ENCODE data around the gene TSHZ1.

Gene TSHZ1

DNA sequence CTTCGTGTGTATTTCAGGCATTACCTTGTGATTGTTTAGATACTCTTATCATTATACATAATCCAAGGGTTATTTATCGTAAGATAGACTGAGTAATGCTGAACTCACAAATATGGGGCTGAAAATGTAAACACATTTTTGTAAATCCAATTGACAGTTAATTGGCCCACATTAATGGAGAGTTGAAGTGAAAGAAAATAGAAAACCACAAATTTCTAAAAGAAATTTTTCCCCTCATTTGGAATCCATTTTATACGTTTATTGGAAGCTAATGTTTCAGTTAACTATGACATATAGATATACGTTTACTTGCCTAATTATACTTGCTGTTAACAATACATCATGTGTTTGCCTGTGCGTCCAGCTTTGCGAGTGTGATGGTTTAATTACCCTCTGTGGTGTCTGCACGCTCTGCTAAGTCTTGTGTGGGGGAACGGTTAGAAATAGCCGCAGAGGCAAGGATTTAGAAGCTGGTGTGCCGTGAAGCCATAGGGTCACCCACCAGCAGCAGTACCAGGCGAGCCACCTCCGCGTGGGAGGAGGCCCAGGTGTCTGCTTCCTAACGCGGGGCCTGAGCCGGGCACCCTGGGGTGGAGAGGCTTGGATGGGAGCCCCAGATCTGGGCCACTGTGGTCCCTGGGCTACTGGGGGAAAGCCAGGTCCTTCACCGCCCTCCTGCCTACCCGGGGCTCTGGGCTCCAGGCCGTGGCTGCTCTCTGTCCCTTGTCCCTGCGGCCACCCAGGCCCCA is 38.0 kb downstream of the TSHZ1 start:
- no peak for DNase-seq

DNA sequence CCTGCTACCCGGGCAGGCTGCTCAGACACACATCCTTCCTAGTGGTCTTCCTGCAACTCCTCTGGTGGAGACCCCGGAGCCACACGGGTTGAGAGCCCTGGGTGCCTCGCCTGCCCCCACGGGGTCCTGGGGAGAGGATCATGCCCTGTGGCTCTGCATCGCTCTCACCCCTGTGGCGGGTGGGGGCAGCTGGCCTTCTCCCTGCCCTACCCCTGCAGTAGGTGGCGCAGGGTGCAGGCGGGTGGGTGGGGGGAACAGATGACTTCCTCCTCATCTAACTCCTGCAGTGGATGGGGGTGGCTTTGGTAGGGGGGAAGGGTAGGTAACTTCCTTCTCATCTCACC is 38.5 kb downstream of the TSHZ1 start:
- no peak for DNase-seq

DNA sequence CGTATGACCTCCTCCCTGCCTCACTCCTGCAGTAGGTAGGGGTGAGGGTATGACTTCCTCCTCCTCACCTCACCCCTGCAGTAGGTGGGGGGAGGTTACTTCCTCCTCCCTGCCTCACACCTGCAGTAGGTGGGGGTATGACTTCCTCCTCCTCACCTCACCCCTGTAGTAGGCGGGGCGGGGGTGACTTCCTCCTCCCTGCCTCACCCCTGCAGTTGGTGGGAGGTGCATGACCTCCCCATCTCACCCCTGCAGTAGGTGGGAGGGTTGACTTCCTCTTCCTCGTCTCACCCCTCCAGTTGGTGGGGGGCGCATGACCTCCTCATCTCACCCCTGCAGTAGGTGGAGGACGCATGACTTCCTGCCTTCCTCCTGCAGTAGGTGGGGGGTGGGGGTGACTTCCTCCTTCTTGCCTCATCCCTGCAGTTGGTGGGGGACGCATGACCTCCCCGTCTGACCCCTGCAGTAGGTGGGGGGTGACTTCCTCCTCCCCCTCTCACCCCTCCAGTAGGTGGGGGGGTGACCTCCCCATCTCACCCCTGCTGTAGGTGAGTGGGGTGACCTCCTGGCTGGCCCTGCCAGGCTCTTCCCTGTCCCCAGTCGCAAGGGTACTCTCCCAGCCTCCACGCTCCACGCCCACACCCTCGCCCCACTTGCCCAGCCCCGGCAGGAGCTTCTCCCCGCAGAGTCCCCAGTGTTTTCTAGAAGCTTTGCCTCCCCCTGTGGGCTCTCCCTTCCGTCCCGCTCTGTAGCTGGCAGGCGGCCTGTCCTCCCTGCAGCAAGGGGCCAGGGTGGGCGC is 39.3 kb downstream of the TSHZ1 start:
- DNase-seq: no peak

DNA sequence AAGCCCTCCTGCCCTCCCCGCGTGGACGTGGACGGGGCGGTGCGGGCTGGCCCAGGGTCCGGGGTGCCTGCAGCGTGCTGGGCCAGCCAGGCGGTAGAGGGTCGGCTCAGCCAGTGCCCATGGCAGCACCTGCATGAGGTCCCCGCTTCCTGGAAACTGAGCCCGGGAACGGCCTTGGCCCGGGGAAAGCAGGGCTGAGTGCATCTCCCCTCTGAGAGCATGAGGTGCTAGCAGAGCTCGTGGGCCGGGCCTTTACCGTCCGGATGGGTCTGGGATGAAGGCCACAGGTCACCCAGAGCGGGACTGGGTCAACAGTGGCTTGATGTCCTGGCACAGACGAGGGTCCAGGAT is 39.8 kb downstream of the TSHZ1 start:
- DNase-seq: no peak

DNA sequence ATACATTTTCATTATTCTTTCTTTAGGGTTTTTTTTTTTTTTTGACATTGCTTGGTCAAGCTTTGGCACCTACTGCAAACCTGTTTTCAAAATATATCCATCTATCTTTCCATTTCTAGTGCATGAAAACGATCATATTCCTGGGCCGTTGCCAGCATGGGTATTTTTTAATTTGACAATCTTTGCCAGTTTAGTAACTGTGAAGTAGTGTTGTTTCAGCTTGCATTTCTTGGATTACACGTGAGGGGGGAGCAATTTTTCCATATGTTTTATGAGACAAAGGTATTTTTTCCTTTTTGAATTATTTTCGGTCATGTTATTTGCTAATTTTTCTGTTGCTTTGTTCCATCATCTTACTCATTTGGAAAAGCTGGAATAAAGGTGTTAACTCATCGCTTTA is 40.9 kb downstream of the TSHZ1 start:
- DNase-seq: no peak

DNA sequence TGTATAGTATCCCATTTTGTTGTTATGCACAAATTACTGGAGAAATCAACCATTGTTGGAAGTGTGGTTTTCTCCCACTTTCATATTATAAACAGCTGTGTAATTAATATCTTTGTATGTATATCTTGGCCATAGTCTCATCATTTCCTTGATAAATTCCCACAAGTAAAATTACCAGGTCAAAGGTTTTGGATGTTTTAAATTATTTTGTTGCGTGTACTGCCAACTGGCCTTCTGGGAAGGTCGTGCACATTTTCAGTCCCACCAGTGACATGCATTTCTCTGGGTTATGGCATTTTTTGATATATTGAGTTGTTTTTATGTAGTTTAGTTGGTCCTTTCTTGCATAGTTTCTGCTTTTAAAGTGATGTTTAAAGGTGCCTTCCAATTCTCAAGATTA is 41.5 kb downstream of the TSHZ1 start:
- DNase-seq: no peak

DNA sequence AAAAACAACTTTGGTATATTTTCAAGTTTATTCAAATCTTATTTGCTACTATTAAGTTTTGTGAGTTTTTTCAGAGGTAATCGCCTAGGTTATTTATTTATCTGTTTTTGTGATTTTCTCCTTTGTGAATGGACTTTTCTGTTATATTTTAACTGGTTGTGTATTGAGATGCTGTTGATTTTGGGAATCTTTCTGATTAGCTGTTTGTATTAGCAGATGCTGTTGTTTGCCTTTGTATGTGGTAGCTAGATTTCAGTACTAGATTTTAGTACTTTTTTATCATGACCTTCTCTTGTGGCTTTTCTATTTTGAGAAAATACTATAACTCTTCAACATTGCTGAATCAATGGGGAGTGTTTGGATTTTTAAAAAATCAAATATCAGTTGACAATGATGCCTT is 42.4 kb downstream of the TSHZ1 start:
- no peak for DNase-seq

DNA sequence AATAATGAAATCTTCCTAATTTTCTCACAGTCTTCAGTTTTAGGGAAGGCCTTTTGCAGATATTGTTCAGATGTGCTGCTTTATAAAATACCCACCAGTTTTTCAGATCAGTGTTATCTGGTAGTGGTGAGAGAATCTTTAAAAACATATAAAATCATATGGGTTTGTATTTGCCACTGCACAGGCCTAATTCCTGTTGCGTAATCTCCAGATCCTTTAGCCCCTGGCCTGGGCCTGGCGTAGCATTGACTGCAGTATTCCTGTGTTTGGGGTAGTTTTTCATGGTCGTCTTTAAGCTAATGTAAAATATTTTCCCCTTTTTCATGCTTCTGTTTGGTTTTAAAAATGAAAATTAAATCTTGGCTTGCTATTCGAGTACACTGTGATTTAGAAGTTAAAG is 43.2 kb downstream of the TSHZ1 start:
- no peak for DNase-seq

GRCh38 chr18:75255094-75255493 is 44.5 kb downstream of the TSHZ1 start:
- no peak for DNase-seq

- no peak for DNase-seq
Measured at GRCh38 chr18:75256376-75256775, 45.8 kb downstream of the TSHZ1 start.

DNA sequence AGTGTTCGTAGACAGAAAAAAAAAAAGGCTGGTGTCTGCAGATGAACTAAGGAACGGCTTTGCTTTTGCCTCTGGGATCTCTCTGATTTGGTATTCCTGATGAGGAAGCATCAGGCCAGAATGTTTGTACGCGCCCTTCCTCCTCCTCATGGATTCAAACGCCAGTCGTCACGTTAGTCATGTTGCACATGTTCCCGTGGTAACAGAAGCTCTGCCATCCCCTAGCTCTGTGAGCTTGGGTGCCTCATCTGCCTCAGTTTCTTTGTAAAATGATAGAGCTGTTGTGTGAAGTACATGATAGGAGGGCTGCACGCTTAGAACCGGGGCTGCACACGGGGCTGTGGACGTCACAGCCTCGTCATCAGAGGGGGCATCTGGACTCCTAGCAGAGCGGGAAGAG is 47.0 kb downstream of the TSHZ1 start:
- no peak for DNase-seq

DNA sequence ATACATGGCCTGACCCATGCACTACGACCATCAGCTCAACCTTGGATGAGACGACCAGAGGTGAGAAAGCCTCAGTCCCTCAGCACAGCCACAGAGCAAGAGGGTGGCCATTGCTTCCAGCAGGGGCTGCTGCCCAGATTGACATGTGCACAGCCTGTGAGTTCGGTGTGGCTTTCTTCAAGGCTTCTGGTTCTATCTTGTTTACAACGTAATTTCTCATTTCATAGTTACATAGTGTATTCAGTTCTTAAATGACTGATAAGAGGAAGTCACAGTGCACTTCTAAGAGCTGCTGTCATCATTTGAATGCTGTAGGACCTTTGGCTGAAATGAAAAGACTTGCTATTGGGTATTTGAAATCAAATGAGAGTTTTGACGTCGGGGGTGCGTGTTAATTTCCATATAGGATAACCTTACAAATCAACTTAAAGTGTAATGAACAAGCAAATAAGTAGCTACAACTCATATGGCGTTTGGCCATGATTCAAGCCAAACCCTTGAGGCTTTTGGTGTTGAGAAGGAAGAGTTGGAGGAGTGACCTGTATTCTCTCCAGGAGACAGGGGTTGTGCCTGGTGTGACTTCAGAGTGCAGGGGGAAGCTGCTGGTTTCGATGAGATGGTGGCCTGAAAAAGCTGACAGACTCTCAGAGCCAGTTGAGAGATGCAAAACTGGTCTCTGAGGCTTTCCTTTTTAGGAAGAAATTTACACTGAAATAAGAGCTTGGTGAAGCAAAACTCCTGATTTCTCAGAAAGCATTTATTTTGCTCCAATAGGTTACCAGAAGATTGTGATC is 51.0 kb downstream of the TSHZ1 start:
- no peak for DNase-seq

DNA sequence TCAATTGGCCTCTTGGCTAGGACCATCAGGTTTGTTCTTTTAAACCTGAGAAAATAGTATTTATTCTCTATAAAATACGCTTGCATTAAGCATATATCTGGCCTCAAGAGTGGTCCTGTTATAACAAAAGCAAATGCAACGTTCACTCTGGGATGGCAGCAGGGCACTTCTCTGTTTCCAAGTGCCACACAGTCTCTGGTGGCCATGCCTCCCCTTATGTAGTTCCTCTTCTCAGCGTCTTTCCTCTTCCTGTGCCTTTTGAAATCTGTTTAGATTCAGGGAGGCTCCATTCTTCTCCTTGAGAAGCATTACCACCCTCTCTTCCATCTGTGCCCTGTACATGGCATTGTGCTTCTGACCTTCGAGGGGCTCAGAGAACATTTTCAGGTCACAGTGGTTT is 51.9 kb downstream of the TSHZ1 start:
- no peak for DNase-seq

GRCh38 chr18:75264195-75264594 is 53.6 kb downstream of the TSHZ1 start:
- no peak for DNase-seq

DNA sequence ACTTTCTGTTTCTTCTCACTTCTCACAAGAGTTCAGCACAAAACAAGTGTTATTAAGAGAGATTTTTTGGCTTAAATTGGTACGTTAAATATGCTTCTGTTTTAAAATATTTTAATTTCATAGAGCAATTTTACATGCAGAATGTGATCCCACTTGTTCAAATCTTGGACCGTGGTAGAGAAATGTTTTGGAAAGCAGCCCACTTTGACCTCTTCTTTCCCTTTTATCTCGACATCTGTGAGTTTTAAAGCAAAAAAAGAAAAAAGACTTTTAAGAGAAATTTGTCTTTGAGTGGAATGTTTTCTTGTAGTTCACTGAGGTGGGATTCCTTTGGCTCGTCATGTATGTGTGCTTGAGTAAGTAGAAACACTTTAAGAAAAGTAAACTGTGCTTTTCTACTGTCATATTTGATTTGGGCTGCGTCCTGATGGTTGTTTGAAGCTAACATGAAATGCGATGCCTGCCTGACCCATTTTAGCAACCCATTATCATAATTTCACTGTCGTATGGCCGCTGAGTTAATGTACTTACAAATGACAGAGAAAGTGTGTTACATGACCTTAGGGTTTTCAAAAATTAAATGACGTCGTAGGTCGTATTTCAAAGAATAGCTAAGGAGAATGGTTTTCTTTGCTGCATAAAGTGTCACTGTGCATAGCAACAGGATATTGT is 54.5 kb downstream of the TSHZ1 start:
- DNase-seq: no peak

GRCh38 chr18:75265872-75266271 is 55.3 kb downstream of the TSHZ1 start:
- DNase-seq: no peak

DNA sequence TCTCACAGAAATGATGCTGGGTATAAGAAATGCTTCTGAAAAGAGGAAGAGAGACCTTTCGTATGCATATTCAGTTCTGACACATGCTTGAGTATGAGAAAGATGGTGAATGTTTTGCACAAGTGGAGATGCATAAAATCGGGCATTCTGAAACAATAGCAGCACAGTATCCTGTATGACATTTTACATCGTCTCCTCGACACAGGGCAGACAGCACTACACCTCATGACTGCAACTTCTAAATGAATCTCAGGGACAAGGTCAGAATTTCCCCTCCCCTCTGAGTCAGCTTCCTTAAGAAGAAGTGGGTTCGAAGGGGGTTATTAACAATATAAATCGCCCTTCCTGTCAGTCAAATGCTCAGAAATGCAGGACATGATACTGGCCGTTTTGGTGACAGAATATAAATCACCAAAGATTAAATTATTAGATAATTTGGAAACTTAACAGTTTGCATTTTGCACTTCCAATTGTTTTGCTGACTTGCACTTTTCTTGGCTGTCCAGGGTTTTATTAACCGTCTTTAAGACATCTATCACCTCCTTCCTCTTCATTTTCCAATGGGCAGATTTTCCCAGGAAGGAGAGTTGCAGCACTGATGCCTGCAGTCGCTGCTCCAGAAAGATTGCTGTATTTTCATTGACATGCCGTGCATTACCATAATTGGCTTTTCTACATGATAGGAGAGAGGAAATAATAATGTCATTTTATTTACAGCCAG is 57.2 kb downstream of the TSHZ1 start:
- no peak for DNase-seq

DNA sequence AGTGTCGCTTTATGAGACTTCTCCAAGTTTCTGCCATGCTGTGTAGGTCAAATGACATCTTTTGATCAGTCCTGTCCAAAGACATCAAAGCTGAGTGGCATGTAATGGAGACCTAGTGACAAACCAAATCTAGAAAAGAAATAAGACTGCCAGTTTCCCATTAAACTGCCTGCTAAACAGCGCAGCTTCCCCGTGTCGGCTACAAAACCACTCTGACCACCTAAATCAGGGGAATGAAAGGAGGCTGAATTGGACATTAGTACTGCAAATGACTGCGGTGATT is 57.7 kb downstream of the TSHZ1 start:
- DNase-seq: no peak

DNA sequence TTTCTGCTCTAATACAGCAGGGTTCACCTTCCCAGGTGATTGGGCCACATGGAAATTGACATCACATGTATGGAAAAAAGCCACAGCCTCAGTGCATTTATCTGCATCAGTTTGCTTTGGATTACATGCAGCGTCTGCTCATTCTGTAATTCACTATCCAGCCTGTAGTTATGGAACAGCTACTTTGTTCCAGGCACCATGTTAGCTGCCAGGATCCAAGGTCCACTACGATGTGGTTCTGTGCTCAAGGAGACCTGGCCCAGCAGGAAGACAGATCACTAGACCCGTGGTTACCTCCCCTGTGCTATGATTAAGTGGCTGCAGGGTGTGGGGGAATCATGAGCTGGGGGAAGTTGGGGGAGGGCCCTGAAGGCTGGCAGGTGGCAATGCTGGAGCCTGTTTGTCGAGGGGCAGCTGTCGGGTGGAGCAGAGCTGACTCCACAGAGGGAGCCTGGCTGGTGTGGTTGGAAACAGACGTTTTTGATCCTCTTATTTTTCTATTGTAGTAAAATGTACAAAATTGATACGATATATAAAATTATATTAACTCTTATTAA is 58.6 kb downstream of the TSHZ1 start:
- DNase-seq: no peak

DNA sequence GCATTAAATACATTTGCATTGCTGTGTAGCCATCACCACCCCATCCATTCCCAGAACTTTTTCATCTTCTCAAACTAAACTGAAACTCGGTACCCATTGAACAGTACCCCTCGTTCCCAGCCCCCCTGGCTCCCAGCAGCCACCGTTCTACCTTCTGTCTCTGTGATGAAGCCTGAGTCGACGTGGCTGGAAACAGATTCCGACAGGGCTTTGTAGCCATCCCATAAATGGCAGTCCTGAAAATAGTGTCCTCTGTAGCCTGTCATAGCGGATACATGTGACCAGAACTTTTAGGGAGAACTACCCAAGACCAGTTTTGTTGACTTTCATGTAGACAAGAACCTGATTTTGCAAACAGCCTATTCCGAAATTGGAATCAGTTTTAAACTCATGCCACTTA is 59.1 kb downstream of the TSHZ1 start:
- DNase-seq: no peak

GRCh38 chr18:75271952-75272351 is 61.4 kb downstream of the TSHZ1 start:
- DNase-seq: no peak

DNA sequence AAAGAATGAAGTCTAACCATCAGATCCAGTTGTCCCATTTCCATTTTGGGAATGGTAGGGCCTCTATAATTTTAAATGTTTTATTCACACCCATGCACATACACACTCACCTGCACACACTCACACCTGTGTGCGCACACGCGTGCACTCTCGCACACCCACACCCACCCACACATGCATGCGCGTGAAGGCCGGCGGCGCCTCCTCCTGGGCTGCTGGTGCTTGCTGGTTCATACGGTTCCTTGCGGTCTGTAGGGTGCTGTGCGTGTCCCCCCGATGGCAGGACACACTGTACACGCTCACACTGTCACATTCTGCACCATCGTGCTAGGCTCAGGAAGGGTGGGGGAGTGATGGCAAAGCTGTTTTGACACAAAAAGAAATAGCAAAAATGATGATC is 63.2 kb downstream of the TSHZ1 start:
- DNase-seq: no peak

- DNase-seq: no peak
Measured at GRCh38 chr18:75275226-75275625, 64.6 kb downstream of the TSHZ1 start.
